Spleen (tissue), 11 donors: ENCODE measurements around the gene CDK5RAP3. TPM values are rescaled to one million over a fixed set of nuclear protein-coding genes. Genes with fewer than 3 reads are reported as not detected.

Source experiments
- DNase-seq: peaks from one replicate; pipeline ENCODE4 v3.0.0-alpha.2; 2020
- H3K27ac ChIP-seq, 8 donors: fragments of 200-600 bp; sonication (generic) in 7 of 8; 1 replicate in 4 of 8; 2 replicates in 4 of 8; pipeline versions ENCODE4 v1.5.0 to v1.8.0; 2016 to 2021; ENCODE audit warnings: inconsistent platforms in 4 of 8, mild to moderate bottlenecking in 4 of 8, moderate library complexity in 1 of 8
- H3K27me3 ChIP-seq, 7 donors: fragments of 200-600 bp; sonication (generic) in 6 of 7; replicated peaks in 1 of 7; 1 replicate in 4 of 7; 2 replicates in 3 of 7; pipeline versions ENCODE4 v1.5.0 to v1.8.0; 2016 to 2021; ENCODE audit warnings: inconsistent platforms in 3 of 7, mild to moderate bottlenecking in 1 of 7
- H3K36me3 ChIP-seq, 6 donors: fragments of 200-600 bp; sonication (generic) in 5 of 6; 1 replicate in 4 of 6; 2 replicates in 2 of 6; pipeline versions ENCODE4 v1.5.0 to v1.8.0; 2016 to 2021; ENCODE audit warnings: inconsistent platforms in 2 of 6
- H3K4me1 ChIP-seq, 6 donors: fragments of 200-600 bp; sonication (generic) in 5 of 6; 1 replicate in 3 of 6; 2 replicates in 3 of 6; pipeline versions ENCODE4 v1.5.0 to v1.8.0; 2016 to 2021; ENCODE audit warnings: inconsistent platforms in 3 of 6
- H3K4me3 ChIP-seq, 8 donors: fragments of 200-600 bp; sonication (generic) in 7 of 8; 1 replicate in 4 of 8; 2 replicates in 4 of 8; pipeline versions ENCODE4 v1.5.0 to v1.8.0; 2016 to 2021; ENCODE audit warnings: inconsistent platforms in 4 of 8, mild to moderate bottlenecking in 4 of 8, moderate library complexity in 2 of 8
- H3K9me3 ChIP-seq, 8 donors: fragments of 200-600 bp; sonication (generic) in 7 of 8; 1 replicate in 4 of 8; 2 replicates in 4 of 8; pipeline versions ENCODE4 v1.5.0 to v1.8.0; 2016 to 2021; ENCODE audit warnings: inconsistent platforms in 4 of 8
- POLR2A ChIP-seq, 3 donors: fragments of 450-650 bp; IDR thresholded peaks; one replicate each; pipeline ENCODE4 v1.5.1; 2017; ENCODE audit warnings: antibody characterized with exemption in 3 of 3, mild to moderate bottlenecking in 1 of 3
- POLR2AphosphoS5 ChIP-seq, 3 donors: sonication (generic); formaldehyde crosslinking; IDR thresholded peaks; one replicate each; pipeline ENCODE4 v1.5.1; 2017; ENCODE audit warnings: antibody characterized with exemption in 3 of 3
- WGBS, 5 donors: extraction: QIAGEN DNeasy Blood & Tissue Kit in 3 of 5; methylation state at CpG; one replicate each; pipeline versions ENCODE4 v1.1.5 to v1.1.7; 2013 to 2018; 5-methylcytosine and 5-hydroxymethylcytosine counted together
- intact Hi-C: fragments of 100-400 bp; cut with DNase I; formaldehyde crosslinking; loops from one replicate; pipeline ENCODE4 v1.15.0; 2023; ENCODE audit warnings: low total_unique reads
- polyA plus RNA-seq, 3 donors: library from polyadenylated mRNA; stranded (reverse); fragments of 200-250 nt; gene quantifications; one replicate each; pipeline ENCODE4 v1.2.1, GENCODE V29; 2013
- total RNA-seq, 7 donors: library from RNA; depleted of rRNA in 3 of 7; stranded (reverse); fragments of >200 nt in 3 of 7; fragmentation: NEBNext Ultra II Directional in 4 of 7; extraction: Animal tissue kit (Norgen Biotek cat#: 25700) in 4 of 7; gene quantifications; one replicate each; pipeline versions ENCODE4 v1.1.0 to v1.2.1, GENCODE V29; 2016 to 2021
- TF ChIP-seq, protein P1 (sequence below), 11 experiments: fragments of 200-600 bp in 7 of 11; fragments of 450-650 bp in 4 of 11; sonication (generic) in 4 of 11; IDR thresholded peaks in 8 of 11; conservative IDR thresholded peaks in 3 of 11; 1 replicate in 7 of 11; 2 replicates in 4 of 11; pipeline versions ENCODE4 v1.4.0 to v1.8.0; 2016 to 2021; ENCODE audit warnings: antibody characterized with exemption in 11 of 11, inconsistent platforms in 4 of 11, mild to moderate bottlenecking in 1 of 11
- donor health status: healthy with polysubstance abuse.
- donor health status: DM: no; HTN: no; CAD: no; lungs with moderate emphysema.
- donor health status: DM: no; HTN: no; CAD: no.
- donor health status: Bipolar disorder and iron deficiency.
- donor health status: healthy.
- donor health status: DM: no; HTN: no; CAD: no.
- donor health status: DM: yes; HTN: yes; CAD: no.

The CDK5RAP3 gene
- total and polyA plus RNA-seq, 10 donors = 216 to 1,020 (median 261) TPM

DNA sequence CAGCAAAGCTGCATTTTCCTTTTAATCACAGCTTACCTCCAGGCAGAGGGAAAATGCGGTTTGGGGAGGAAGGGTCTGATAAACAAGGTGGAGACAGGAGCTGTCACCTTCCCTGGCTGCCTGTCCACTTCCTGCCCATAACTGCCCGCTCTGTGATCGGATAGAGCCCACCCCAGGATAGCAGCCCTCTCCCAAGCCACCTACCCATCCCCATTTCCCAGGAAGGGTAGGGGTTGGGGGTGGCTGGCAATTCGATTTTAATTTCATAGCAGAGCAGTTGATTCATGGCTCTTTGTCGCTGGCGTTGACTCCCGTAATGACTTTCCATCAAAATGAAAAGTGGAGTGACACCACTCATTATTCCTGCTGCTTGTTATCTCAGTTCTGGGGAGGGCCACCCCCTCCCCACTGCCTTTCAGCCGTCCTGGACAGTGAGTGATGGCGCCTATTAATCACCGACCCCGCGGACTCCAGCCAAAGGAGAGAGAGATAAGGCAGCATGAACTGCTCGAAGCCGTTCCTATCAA is 11.2 kb downstream of the CDK5RAP3 start:
- Histone ChIP-seq H3K36me3 (peaks cover 3 to 89% (median 63%) of the 10 kb centered on the region in 6 donors), H3K9me3 (no peaks in the 10 kb centered on the region), H3K27me3 (no peaks in the 10 kb centered on the region), H3K27ac (peak overlapping the region in 1 of 8 donors; percentile 26), H3K4me1 (peaks cover 0 to 49% (median 33%) of the 10 kb centered on the region in 6 donors), H3K4me3 (no peak overlapping the region)
- TF ChIP-seq POLR2AphosphoS5 (IDR thresholded peaks at IDR 0.05) (no peak), POLR2A (IDR thresholded peaks at IDR 0.05) (no peak)
- WGBS, 5 donors = 81 to 86% (median 84%) methylated on average over 13 to 14 of the region's 14 CpGs
- no peak for DNase-seq
- intact Hi-C loops = no loop called here

GRCh38 chr17:47982645-47983390 is 11.9 kb downstream of the CDK5RAP3 start:
- intact Hi-C loops = no loop called here
- WGBS, 5 donors = 63 to 81% (median 67%) methylated on average over 8 to 9 of the region's 9 CpGs
- DNase-seq = no peak
- H3K4me3 ChIP-seq = no peak overlapping the region
- TF ChIP-seq POLR2AphosphoS5 (IDR thresholded peaks at IDR 0.05) = no peak
- TF ChIP-seq POLR2A (IDR thresholded peaks at IDR 0.05) = no peak
- TF ChIP-seq, protein P1, sequence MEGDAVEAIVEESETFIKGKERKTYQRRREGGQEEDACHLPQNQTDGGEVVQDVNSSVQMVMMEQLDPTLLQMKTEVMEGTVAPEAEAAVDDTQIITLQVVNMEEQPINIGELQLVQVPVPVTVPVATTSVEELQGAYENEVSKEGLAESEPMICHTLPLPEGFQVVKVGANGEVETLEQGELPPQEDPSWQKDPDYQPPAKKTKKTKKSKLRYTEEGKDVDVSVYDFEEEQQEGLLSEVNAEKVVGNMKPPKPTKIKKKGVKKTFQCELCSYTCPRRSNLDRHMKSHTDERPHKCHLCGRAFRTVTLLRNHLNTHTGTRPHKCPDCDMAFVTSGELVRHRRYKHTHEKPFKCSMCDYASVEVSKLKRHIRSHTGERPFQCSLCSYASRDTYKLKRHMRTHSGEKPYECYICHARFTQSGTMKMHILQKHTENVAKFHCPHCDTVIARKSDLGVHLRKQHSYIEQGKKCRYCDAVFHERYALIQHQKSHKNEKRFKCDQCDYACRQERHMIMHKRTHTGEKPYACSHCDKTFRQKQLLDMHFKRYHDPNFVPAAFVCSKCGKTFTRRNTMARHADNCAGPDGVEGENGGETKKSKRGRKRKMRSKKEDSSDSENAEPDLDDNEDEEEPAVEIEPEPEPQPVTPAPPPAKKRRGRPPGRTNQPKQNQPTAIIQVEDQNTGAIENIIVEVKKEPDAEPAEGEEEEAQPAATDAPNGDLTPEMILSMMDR (IDR thresholded peaks at IDR 0.05 in 8 of 11, conservative IDR thresholded peaks at IDR 0.05 in 3 of 11) = no peak
- H3K9me3 ChIP-seq = no peaks in the 10 kb centered on the region
- no peaks in the 10 kb centered on the region for H3K27me3 ChIP-seq
- peaks cover 3 to 82% (median 56%) of the 10 kb centered on the region in 6 donors for H3K36me3 ChIP-seq
- peak overlapping the region in 4 of 8 donors; percentile 1 to 49 (median 24) for H3K27ac ChIP-seq
- peaks cover 0 to 56% (median 40%) of the 10 kb centered on the region in 6 donors for H3K4me1 ChIP-seq

GRCh38 chr17:47983492-47984223 is 12.7 kb downstream of the CDK5RAP3 start:
- peak overlapping the region in 4 of 8 donors; percentile 1 to 49 (median 24) for H3K27ac ChIP-seq
- 75 to 86% (median 81%) methylated on average over 11 of the region's 11 CpGs for WGBS, 5 donors
- H3K4me3 ChIP-seq = no peak overlapping the region
- no peak for DNase-seq
- peaks cover 0 to 55% (median 37%) of the 10 kb centered on the region in 6 donors for H3K4me1 ChIP-seq
- TF ChIP-seq, protein P1 (IDR thresholded peaks at IDR 0.05 in 8 of 11, conservative IDR thresholded peaks at IDR 0.05 in 3 of 11) = no peak
- TF ChIP-seq POLR2A (IDR thresholded peaks at IDR 0.05) (no peak), POLR2AphosphoS5 (IDR thresholded peaks at IDR 0.05) (no peak)
- no peaks in the 10 kb centered on the region for H3K27me3 ChIP-seq
- peaks cover 3 to 74% (median 48%) of the 10 kb centered on the region in 6 donors for H3K36me3 ChIP-seq
- H3K9me3 ChIP-seq = no peaks in the 10 kb centered on the region
- intact Hi-C loops = no loop called here

DNA sequence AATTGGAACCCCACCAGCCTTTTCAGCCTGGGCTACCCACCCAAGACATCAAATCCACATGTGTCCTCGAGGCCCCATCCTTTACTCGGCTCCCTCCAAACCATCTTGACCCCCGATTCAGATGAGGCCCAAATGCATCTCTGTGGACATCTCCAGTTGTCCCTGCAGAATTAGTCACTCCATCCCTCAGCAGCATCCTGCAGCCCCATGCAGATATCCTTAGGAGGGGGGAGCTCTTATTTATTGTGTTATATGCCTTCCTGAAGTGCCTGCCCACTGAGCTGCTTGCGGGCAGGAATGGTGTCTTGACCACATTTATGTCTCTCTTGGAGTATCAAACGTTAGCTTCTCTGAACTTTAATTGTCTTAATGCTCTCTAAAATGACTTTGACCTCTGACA is 15.6 kb downstream of the CDK5RAP3 start:
- Histone ChIP-seq H3K4me1 (peaks cover 0 to 45% (median 28%) of the 10 kb centered on the region in 6 donors), H3K9me3 (no peaks in the 10 kb centered on the region), H3K27me3 (no peaks in the 10 kb centered on the region), H3K36me3 (peaks cover 3 to 45% (median 19%) of the 10 kb centered on the region in 6 donors), H3K4me3 (no peak overlapping the region), H3K27ac (no peak overlapping the region)
- 85 to 88% (median 86%) methylated on average over 5 of the region's 5 CpGs for WGBS, 5 donors
- DNase-seq = peak; percentile 32
- no peak for TF ChIP-seq POLR2A (IDR thresholded peaks at IDR 0.05)
- TF ChIP-seq POLR2AphosphoS5 (IDR thresholded peaks at IDR 0.05) = no peak
- TF ChIP-seq, protein P1 (IDR thresholded peaks at IDR 0.05 in 8 of 11, conservative IDR thresholded peaks at IDR 0.05 in 3 of 11) = no peak
- intact Hi-C loops = no loop called here
